GM10248 (cell line): ENCODE data around the gene SPECC1L.
A peak's percentile ranks its signal among the peaks of the same experiment; 100 is the strongest.

Source experiments
- CTCF ChIA-PET: fragments of 300-600 bp; sonication (Branson Sonifier 250); formaldehyde crosslinking; extraction: SDS; loops from one replicate; lab custom pipeline; 2021; ENCODE audit warnings: antibody characterized with exemption; lab: Yijun Ruan, JAX
- POLR2A ChIA-PET: fragments of 350-650 bp; sonication (Branson Sonifier 250); formaldehyde crosslinking; extraction: SDS; loops from one replicate; lab custom pipeline; 2020; ENCODE audit warnings: antibody characterized with exemption; lab: Yijun Ruan, JAX
- DNase-seq: peaks from one replicate; pipeline ENCODE4 v3.0.0; 2012; ENCODE audit errors: extremely low spot score
- CTCF ChIP-seq: IDR thresholded peaks from 2 replicates; pipeline ENCODE4 v1.5.1; 2012; ENCODE audit warnings: mild to moderate bottlenecking, low read depth; ENCODE audit errors: extremely low read depth, missing control alignments, control extremely low read depth

SPECC1L gene

GRCh38 chr22:24457894-24458420 is 187.3 kb downstream of the SPECC1L start:
- CTCF ChIA-PET: interaction anchor here (2.0 to 4.2 kb wide), 2 partner anchors 9 to 23 kb away, joined by 4 to 13 read pairs; no protein-coding TSS in a partner anchor
- no peak for TF ChIP-seq CTCF
- DNase-seq: no peak
- POLR2A ChIA-PET: no interaction called here

DNA sequence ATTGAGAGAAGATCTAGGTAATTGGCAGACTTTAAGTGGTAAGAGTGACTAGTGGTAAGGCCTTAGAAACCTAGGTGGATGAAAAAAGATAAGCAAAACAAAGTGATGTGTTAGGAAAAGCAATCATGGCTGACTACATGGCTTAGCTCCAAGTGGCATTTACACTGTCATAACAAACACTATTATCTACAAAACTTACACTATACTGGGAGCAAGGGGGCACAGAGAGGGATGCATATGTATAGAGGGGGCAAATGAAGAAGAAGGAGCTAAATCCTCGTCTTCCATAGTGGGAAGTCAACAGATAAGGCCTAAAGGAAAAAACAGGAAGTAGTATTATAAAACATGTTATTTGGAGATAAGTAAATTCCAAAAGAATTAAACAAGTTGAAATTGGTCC is 189.3 kb downstream of the SPECC1L start:
- DNase-seq: no peak
- ChIA-PET POLR2A (no interaction called here), CTCF (interaction anchor here (2.0 kb wide), 1 partner anchor 25 kb away, joined by 4 read pairs; no protein-coding TSS in a partner anchor)
- no peak for TF ChIP-seq CTCF

DNA sequence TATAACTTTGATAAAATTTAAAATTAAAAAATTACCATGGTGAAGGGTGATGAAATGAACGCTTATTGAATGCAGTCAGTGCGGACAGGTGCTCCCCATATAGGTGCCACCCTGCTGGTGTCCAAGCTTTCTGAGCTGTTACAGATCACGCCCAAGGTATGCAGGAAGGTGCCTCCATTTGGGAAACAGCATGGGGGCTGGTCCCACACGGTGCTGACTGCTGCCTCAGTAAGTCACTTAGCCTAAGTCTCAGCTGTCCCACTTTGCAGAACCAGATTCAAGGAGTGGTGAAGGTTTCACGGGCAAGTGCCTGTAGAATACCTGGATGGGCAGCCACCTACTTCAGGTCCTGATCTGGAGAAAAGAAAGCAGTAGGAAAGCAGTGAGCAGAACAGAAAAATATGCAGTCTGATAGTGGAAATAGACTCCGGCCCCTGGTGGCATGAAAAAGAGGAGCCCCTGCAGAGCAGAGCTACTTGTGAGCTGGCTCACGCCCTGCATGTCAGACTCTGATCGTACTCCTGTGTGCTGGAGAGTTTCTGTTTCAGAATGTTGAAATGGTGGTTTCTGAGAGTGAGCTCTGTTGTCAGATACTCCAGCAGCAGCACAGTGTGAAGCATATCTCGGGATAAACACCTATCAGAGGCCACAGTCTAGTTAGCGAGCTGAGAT is 189.9 kb downstream of the SPECC1L start:
- ChIA-PET POLR2A (no interaction called here), CTCF (interaction anchor here (0.8 to 2.7 kb wide), 6 partner anchors 10 to 47 kb away, joined by 3 to 14 read pairs (median 5); partner anchors contain the start of gene ADORA2A)
- DNase-seq: peak; percentile 51
- no peak for TF ChIP-seq CTCF

DNA sequence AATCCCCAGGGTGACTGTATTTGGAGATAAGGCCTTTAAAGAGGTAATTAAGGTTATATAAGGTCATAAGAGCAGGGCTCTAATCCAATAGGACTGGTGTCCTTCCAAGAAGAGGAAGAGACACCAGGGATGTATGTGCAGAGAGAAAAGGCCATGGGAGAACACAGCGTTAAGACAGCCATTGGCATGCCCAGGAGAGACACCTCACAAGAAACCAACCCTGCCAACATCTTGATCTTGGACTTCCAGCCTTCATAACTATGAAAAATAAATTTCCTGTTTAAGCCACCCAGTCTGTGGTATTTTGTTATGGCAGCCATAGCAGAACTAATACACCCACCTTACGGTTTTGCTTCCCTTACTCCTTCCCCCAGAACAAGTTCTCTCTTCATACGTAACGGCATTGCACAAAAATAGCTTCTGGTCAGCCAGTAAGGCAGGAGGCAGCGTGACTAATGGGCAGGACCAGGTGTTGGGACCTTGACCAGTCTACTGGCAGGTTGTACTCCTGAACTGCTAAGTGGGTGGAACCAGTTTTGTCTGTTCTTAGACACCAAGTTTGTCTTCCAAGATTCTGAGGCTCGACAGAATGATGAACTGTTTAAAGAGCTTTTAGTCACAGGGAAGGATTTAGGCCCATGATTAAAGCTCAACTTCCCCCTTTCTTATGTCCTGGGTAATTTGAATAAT is 192.6 kb downstream of the SPECC1L start:
- POLR2A ChIA-PET: interaction anchor here (0.5 to 0.7 kb wide), 2 partner anchors 35 to 191 kb away, joined by 3 read pairs; no protein-coding TSS in a partner anchor
- DNase-seq: no peak
- TF ChIP-seq CTCF: no peak
- CTCF ChIA-PET: interaction anchor here (1.0 to 1.9 kb wide), 3 partner anchors 39 to 66 kb away, joined by 3 to 6 read pairs (median 3); no protein-coding TSS in a partner anchor

DNA sequence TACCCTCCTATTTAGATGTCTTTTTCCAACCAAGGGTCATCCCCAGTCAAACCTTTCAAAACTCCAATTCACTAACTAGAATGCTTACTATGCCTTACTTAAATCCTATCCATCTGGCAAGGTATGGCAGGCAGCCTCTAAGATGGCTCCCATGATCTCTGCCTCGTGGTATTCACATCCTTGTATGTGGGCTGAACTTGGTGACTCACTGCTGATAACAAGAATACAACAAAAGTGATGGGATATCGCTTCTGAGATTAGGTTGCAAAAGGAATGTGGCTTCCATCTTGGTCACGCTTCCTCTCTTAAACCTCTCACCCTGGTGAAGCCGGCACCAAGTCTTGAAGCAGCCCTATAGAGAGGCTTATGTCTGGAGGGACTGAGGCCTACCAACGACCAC is 194.9 kb downstream of the SPECC1L start:
- TF ChIP-seq CTCF: no peak
- no peak for DNase-seq
- POLR2A ChIA-PET: no interaction called here
- CTCF ChIA-PET: interaction anchor here (0.9 to 1.9 kb wide), 6 partner anchors 9 to 56 kb away, joined by 3 to 7 read pairs (median 4); no protein-coding TSS in a partner anchor

- DNase-seq: no peak
- ChIA-PET POLR2A (no interaction called here), CTCF (interaction anchor here (0.9 to 3.2 kb wide), 8 partner anchors 9 to 56 kb away, joined by 3 to 13 read pairs (median 4); no protein-coding TSS in a partner anchor)
- TF ChIP-seq CTCF: no peak
Observed at GRCh38 chr22:24465975-24466374, 195.3 kb downstream of the SPECC1L start.
